IgD-negative memory B cell (primary cell): ENCODE measurements around the gene EYS. TPM values are rescaled to one million over a fixed set of nuclear protein-coding genes. Genes with fewer than 3 reads are reported as not detected.

Experiments
- H3K27ac Mint-ChIP-seq, 3 donors: one replicate each; pipeline ENCODE4 v1.8.0; 2020 to 2022; ENCODE audit warnings: mild to moderate bottlenecking in 3 of 3, mixed read lengths in 3 of 3, moderate library complexity in 1 of 3
- H3K27me3 Mint-ChIP-seq: one replicate; pipeline ENCODE4 v1.8.0; 2021; ENCODE audit warnings: mixed read lengths
- H3K36me3 Mint-ChIP-seq: one replicate; pipeline ENCODE4 v1.8.0; 2020; ENCODE audit warnings: mild to moderate bottlenecking, mixed read lengths
- H3K4me1 Mint-ChIP-seq, 3 donors: one replicate each; pipeline ENCODE4 v1.8.0; 2020 to 2022; ENCODE audit warnings: mixed read lengths in 3 of 3, mild to moderate bottlenecking in 1 of 3
- H3K4me3 Mint-ChIP-seq, 4 donors: one replicate each; pipeline ENCODE4 v1.8.0; 2020 to 2022; ENCODE audit warnings: mild to moderate bottlenecking in 4 of 4, mixed read lengths in 4 of 4, moderate library complexity in 3 of 4
- H3K9me3 Mint-ChIP-seq, 3 donors: one replicate each; pipeline ENCODE4 v1.8.0; 2020 to 2021; ENCODE audit warnings: mixed read lengths in 3 of 3, mild to moderate bottlenecking in 1 of 3
- polyA plus RNA-seq: library from polyadenylated mRNA; unstranded; fragments of 300-500 nt; fragmentation: Illumina TruSeq; gene quantifications from one replicate; pipeline ENCODE4 v1.2.3, GENCODE V29; 2021

The EYS gene
- polyA plus RNA-seq, 1 donor from 2014 or later, result 0.04 TPM

- peaks cover 3% of the 10 kb centered on the region for H3K36me3 Mint-ChIP-seq
- no peak overlapping the region for H3K4me3 Mint-ChIP-seq
- H3K27ac Mint-ChIP-seq, result no peak overlapping the region
- no peaks in the 10 kb centered on the region for H3K9me3 Mint-ChIP-seq
- H3K27me3 Mint-ChIP-seq, result no peaks in the 10 kb centered on the region
- H3K4me1 Mint-ChIP-seq, result peaks cover 34 to 40% (median 38%) of the 10 kb centered on the region in 3 donors
These were observed 2030.5 kb downstream of the EYS start for GRCh38 chr6:63676412-63677114.

GRCh38 chr6:63675138-63675537 lies 2031.9 kb downstream of the EYS start:
- Mint-ChIP-seq H3K9me3 (no peaks in the 10 kb centered on the region), H3K36me3 (no peaks in the 10 kb centered on the region), H3K27ac (no peak overlapping the region), H3K4me1 (peaks cover 25 to 38% (median 38%) of the 10 kb centered on the region in 3 donors), H3K4me3 (no peak overlapping the region), H3K27me3 (no peaks in the 10 kb centered on the region)

GRCh38 chr6:63674635-63675034 lies 2032.4 kb downstream of the EYS start:
- Mint-ChIP-seq H3K27me3 (no peaks in the 10 kb centered on the region), H3K4me1 (peaks cover 21 to 38% (median 35%) of the 10 kb centered on the region in 3 donors), H3K4me3 (no peak overlapping the region)

GRCh38 chr6:63673692-63674091 lies 2033.3 kb downstream of the EYS start:
- Mint-ChIP-seq H3K4me1 (peaks cover 16 to 35% (median 29%) of the 10 kb centered on the region in 3 donors), H3K9me3 (no peaks in the 10 kb centered on the region), H3K36me3 (no peaks in the 10 kb centered on the region), H3K27me3 (no peaks in the 10 kb centered on the region), H3K4me3 (no peak overlapping the region), H3K27ac (no peak overlapping the region)

More at GRCh38 chr6:63674635-63675034, 2032.4 kb downstream of the EYS start:
- H3K27ac Mint-ChIP-seq, result no peak overlapping the region
- no peaks in the 10 kb centered on the region for H3K36me3 Mint-ChIP-seq
- no peaks in the 10 kb centered on the region for H3K9me3 Mint-ChIP-seq

GRCh38 chr6:63672582-63673129 lies 2034.4 kb downstream of the EYS start:
- Mint-ChIP-seq H3K27ac (peak overlapping the region; percentile 4 to 56 (median 9)), H3K4me3 (no peak overlapping the region), H3K9me3 (no peaks in the 10 kb centered on the region), H3K36me3 (no peaks in the 10 kb centered on the region), H3K27me3 (no peaks in the 10 kb centered on the region), H3K4me1 (peaks cover 14 to 36% (median 30%) of the 10 kb centered on the region in 3 donors)

GRCh38 chr6:63671098-63671754 lies 2035.8 kb downstream of the EYS start:
- H3K4me3 Mint-ChIP-seq, result no peak overlapping the region
- H3K36me3 Mint-ChIP-seq, result no peaks in the 10 kb centered on the region
- peaks cover 16 to 43% (median 37%) of the 10 kb centered on the region in 3 donors for H3K4me1 Mint-ChIP-seq
- H3K9me3 Mint-ChIP-seq, result no peaks in the 10 kb centered on the region
- H3K27me3 Mint-ChIP-seq, result no peaks in the 10 kb centered on the region
- H3K27ac Mint-ChIP-seq, result no peak overlapping the region
